Activated naive CD4-positive, alpha-beta T cell treated with anti-CD3 and anti-CD28 coated beads for 36 hours (primary cell): ENCODE results near the gene SEPTIN8. TPM values are rescaled to one million over a fixed set of nuclear protein-coding genes. Genes with fewer than 3 reads are reported as not detected.

ENCODE experiments used
- CTCF ChIA-PET: fragments of 350-600 bp; sonication (Branson Sonifier 250); formaldehyde crosslinking; loops from one replicate; lab custom pipeline; 2021; ENCODE audit warnings: antibody characterized with exemption; lab: Charles Lee
- DNase-seq: peaks from one replicate; pipeline ENCODE4 v3.0.0-alpha.2; 2020
- H3K27ac Mint-ChIP-seq: one replicate; pipeline ENCODE4 v1.8.0; 2021; ENCODE audit warnings: mild to moderate bottlenecking, mixed read lengths
- H3K27me3 Mint-ChIP-seq: one replicate; pipeline ENCODE4 v1.8.0; 2021; ENCODE audit warnings: low read depth, mixed read lengths
- H3K36me3 Mint-ChIP-seq: one replicate; pipeline ENCODE4 v1.8.0; 2021; ENCODE audit warnings: low read depth, mixed read lengths
- H3K4me1 Mint-ChIP-seq: one replicate; pipeline ENCODE4 v1.8.0; 2021; ENCODE audit warnings: low read depth, mixed read lengths
- H3K4me3 Mint-ChIP-seq: one replicate; pipeline ENCODE4 v1.8.0; 2021; ENCODE audit warnings: mild to moderate bottlenecking, moderate library complexity, mixed read lengths
- H3K9me3 Mint-ChIP-seq: one replicate; pipeline ENCODE4 v1.8.0; 2021; ENCODE audit warnings: mixed read lengths
- intact Hi-C: fragments of 100-400 bp; cut with micrococcal nuclease; formaldehyde crosslinking; loops from one replicate; pipeline ENCODE4 v1.15.1; 2023
- total RNA-seq, 2 experiments: library from RNA; stranded (reverse); gene quantifications; one replicate each; pipeline ENCODE4 v1.2.3, GENCODE V29; 2021

SEPTIN8 gene
- total RNA-seq, 2 experiments from 2014 or later, result 24.9 to 29.2 TPM

DNA sequence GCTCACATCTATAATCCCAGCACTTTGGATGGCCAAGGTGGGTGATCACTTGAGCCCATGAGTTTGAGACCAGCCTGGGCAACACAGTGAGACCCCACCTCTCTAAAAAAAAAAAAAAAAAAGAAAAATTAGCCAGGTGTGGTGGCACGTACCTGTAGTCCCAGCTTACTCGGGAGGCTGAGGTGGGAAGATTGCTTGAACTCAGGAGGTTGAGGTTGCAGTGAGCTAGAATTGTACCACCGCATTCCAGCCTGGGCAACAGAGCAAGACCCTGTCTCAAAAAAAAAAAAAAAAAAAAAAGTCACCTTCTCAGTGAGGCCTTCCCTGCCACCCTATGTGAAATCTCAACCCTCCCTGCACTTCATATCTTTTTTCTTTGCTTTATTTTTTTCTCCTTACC lies 14.0 kb upstream of the SEPTIN8 start:
- no peak overlapping the region for H3K4me3 Mint-ChIP-seq
- no peak for DNase-seq
- peaks cover 7% of the 10 kb centered on the region for H3K27me3 Mint-ChIP-seq
- H3K4me1 Mint-ChIP-seq, result no peaks in the 10 kb centered on the region
- intact Hi-C loops, result no loop called here
- no peaks in the 10 kb centered on the region for H3K36me3 Mint-ChIP-seq
- no peak overlapping the region for H3K27ac Mint-ChIP-seq
- CTCF ChIA-PET, result interaction anchor here (0.7 kb wide), 1 partner anchor 27 kb away, joined by 4 read pairs; no protein-coding TSS in a partner anchor
- H3K9me3 Mint-ChIP-seq, result no peaks in the 10 kb centered on the region

DNA sequence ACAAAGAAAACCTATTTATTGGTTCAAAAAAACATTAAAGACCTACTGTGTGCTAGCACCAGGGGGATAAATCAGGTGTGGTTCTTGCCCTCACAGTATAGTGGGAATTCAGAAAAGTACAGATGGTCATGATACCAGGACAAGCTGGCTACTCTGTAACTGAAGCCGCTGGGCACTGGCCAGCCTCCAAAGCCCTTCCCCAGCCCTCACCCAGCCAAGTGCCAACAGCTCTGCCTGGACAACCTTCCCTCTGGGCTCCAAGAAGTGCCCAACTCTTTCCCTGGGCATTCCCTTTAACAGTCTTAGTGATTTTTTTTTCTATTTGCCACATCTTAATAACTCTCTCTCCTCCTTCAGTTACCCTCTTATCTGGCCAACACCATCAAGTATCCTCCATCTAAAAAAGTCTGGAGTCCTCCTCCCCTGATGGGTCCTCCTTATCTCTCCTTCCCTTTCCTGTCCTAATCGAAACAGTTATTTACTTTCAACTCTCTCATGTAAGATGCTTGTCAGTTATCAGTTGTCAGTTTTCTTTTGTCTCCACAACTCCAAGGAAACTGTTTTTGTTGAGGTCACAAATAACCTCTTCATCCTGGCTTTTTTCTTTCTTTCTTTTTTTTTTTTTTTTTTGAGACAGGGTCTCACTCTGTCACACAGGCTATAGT lies 13.3 kb upstream of the SEPTIN8 start:
- H3K4me1 Mint-ChIP-seq, result no peaks in the 10 kb centered on the region
- CTCF ChIA-PET, result interaction anchor here (0.7 kb wide), 1 partner anchor 28 kb away, joined by 4 read pairs; no protein-coding TSS in a partner anchor
- no peaks in the 10 kb centered on the region for H3K9me3 Mint-ChIP-seq
- peaks cover 7% of the 10 kb centered on the region for H3K27me3 Mint-ChIP-seq
- H3K27ac Mint-ChIP-seq, result no peak overlapping the region
- no peak overlapping the region for H3K4me3 Mint-ChIP-seq
- intact Hi-C loops, result no loop called here
- H3K36me3 Mint-ChIP-seq, result no peaks in the 10 kb centered on the region
- DNase-seq, result no peak

DNA sequence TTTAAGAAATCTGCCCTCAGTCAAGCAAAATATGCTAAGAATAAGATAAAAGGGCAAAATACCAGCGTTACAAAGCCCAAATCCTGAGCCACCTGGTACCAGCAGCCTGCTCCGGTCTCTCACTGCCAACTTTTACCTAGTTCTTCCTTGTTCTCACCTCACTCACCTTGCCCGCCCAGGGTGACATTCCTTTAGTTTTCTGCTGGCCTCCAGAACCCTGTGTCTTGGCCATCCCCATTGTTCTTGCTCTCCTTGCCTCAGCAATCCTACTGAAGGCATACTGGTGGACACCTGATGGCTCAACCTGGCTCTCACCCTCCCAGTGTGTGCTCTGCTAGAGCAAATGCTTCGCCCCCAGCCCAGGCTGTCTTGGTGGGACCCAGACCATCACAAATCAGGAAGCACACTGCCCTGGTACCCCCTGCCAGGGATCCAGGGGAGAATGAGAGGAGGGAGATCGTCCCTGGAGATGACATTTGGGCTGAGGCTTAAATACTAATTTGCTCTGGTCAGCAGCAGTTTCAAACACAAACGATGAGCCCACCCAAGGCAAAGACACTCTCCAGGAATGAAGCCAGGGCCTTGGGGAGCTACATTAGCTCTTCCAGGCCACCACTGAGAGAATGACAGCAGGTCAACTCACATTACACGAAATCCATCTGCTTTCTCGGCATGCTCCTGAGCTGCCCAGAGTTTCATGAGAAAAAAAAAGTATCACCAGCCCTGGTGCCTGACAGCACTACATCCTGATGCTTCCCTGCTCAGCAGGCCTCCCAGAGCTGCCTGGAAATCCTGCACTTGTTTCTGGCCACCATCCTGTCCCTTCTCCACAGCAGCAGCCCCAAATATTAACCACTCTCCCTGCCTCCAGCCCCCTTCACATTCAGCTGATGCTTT lies 12.2 kb upstream of the SEPTIN8 start:
- H3K36me3 Mint-ChIP-seq, result no peaks in the 10 kb centered on the region

DNA sequence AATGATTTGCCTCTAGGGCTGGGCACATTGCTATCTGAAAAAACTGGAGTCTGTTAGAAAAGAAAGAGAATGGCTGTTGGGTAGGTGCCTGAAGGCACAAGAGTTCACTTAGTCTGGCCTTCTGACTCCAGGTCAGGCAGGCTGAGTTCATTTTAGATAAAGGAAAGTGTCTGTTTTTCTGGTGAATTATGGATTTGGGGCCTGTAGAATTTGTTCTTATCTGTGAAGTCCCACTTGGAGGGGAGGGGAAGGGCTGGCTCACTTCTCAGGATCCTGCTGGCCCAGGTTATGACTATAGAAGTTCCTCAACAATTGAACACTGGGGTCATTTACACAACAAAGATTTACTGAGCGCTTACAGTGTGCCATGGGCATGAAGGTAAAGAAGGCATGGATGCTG lies 11.5 kb upstream of the SEPTIN8 start:
- H3K4me3 Mint-ChIP-seq, result no peak overlapping the region
- H3K27ac Mint-ChIP-seq, result no peak overlapping the region
- H3K9me3 Mint-ChIP-seq, result no peaks in the 10 kb centered on the region
- no peak for DNase-seq
- intact Hi-C loops, result no loop called here
- CTCF ChIA-PET, result interaction anchor here (0.6 kb wide), 1 partner anchor 1093 kb away, joined by 4 read pairs; no protein-coding TSS in a partner anchor
- H3K36me3 Mint-ChIP-seq, result no peaks in the 10 kb centered on the region
- no peaks in the 10 kb centered on the region for H3K4me1 Mint-ChIP-seq
- H3K27me3 Mint-ChIP-seq, result peaks cover 10% of the 10 kb centered on the region

More for the DNA sequence above, 12.2 kb upstream of the SEPTIN8 start:
- DNase-seq, result no peak
- Mint-ChIP-seq H3K9me3 (no peaks in the 10 kb centered on the region), H3K4me3 (no peak overlapping the region), H3K4me1 (no peaks in the 10 kb centered on the region), H3K27me3 (peaks cover 10% of the 10 kb centered on the region), H3K27ac (no peak overlapping the region)
- intact Hi-C loops, result no loop called here
- CTCF ChIA-PET, result interaction anchor here (0.7 kb wide), 1 partner anchor 36 kb away, joined by 3 read pairs; no protein-coding TSS in a partner anchor

DNA sequence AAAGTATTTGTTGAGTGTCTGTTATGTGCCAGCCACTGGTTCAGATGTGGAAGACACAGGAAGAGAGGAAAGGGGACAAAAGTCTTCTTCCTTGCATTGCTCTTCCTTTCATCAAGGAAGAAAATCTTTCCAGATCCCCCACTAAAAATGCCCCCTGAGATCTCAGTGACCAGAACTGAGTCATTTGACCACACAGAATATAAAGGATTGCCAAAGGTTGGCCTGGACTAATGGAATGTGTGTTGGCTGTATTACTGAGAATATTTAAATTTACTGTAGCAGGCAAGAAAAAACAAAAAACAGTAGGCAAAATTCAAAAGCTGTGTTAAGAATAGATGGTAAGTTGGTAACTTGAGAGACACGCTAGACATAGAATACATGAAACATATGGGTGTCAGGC lies 10.0 kb upstream of the SEPTIN8 start:
- Mint-ChIP-seq H3K27me3 (peaks cover 9% of the 10 kb centered on the region), H3K9me3 (no peaks in the 10 kb centered on the region), H3K4me1 (no peaks in the 10 kb centered on the region), H3K4me3 (no peak overlapping the region), H3K27ac (no peak overlapping the region), H3K36me3 (no peaks in the 10 kb centered on the region)
- intact Hi-C loops, result no loop called here
- DNase-seq, result no peak
- CTCF ChIA-PET, result no interaction called here

DNA sequence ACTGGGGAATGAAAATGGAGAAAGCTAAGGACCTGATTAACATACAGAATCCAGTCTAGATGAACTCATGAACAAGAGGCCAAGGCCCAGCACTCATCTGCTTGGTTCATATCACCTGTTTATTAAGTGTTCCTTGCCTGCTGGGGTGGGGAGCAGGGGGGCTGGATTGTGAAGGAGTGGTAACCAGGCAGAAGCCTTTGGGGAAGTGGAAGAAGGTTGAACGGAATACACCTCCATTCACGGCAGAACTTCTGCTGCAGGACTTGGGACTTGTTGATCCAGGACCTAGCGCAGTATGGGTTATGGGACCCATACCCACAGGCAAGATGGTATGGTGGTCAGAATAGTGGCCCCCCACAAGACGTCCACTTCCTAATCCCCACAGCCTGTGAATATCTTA lies 8.8 kb upstream of the SEPTIN8 start:
- CTCF ChIA-PET, result no interaction called here
- Mint-ChIP-seq H3K4me1 (peaks cover 2% of the 10 kb centered on the region), H3K9me3 (no peaks in the 10 kb centered on the region), H3K36me3 (no peaks in the 10 kb centered on the region), H3K27ac (no peak overlapping the region), H3K27me3 (peaks cover 13% of the 10 kb centered on the region), H3K4me3 (no peak overlapping the region)
- DNase-seq, result no peak
- intact Hi-C loops, result no loop called here

DNA sequence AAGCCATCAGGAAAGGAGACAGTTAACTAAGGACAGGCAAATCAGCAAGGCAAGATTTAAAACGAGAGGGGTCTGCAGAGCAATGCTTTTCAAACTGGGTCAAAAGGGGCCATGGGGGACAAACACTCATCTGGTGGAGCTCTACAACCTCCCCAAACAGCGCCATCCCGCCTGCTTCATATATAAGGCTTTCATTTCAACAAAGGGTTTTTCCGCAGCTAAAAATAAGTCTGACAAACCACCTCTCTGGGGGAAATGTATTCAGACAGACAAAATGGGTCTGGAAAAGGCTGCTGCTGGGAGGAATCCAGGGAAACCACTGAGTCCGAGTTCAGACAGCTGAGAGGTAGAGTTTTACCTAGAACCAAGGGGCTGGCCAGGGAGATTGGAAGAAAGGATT lies 8.3 kb upstream of the SEPTIN8 start:
- Mint-ChIP-seq H3K27me3 (peaks cover 14% of the 10 kb centered on the region), H3K4me3 (no peak overlapping the region), H3K27ac (no peak overlapping the region), H3K4me1 (peaks cover 3% of the 10 kb centered on the region), H3K9me3 (no peaks in the 10 kb centered on the region), H3K36me3 (no peaks in the 10 kb centered on the region)
- CTCF ChIA-PET, result no interaction called here
- DNase-seq, result no peak
- intact Hi-C loops, result no loop called here

DNA sequence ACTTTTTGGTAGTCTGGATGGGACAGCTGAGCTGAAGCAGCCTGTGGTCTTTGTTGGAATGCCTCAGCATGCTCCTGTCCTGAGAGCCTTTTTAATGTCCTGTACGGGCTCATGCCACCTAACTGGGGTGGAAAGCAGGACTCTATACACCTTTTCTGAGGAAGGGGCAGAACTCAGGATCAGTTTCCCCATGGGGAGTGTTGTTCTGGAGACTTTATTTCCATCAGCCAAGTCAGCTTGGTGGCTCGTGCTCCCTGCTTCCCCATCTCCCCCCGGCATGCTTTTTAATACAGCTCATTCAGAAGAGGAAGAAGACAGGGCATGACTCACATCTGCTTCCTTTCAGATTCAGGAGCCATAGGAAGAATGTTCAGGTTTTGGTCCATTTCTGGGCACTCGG lies 5.1 kb upstream of the SEPTIN8 start:
- peaks cover 30% of the 10 kb centered on the region for H3K27me3 Mint-ChIP-seq
- H3K27ac Mint-ChIP-seq, result no peak overlapping the region
- no peak overlapping the region for H3K4me3 Mint-ChIP-seq
- CTCF ChIA-PET, result interaction anchor here (0.5 to 0.9 kb wide), 3 partner anchors 12 to 47 kb away, joined by 3 read pairs; no protein-coding TSS in a partner anchor
- no peak for DNase-seq
- H3K9me3 Mint-ChIP-seq, result no peaks in the 10 kb centered on the region
- intact Hi-C loops, result no loop called here
- H3K4me1 Mint-ChIP-seq, result peaks cover 6% of the 10 kb centered on the region
- H3K36me3 Mint-ChIP-seq, result no peaks in the 10 kb centered on the region

DNA sequence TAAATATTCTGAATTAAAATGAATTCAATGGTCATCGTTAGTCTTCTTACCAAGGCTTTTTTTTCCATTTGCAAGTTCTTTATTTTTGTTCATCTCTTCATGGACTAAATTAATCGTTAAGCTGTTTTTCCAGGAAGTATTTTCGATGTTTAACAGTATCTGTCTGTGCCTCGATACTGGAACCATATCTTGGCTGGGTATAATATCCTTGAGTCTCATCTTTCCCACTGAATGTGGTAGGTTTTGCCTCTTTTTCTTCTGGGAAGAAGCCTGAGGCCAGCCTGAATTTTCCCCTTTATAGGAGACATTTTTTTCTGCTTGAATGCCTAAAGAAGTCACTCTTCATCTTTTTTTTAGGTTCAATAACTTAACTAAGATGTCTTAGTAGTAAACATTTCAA lies 4.0 kb upstream of the SEPTIN8 start:
- H3K27ac Mint-ChIP-seq, result no peak overlapping the region
- peaks cover 9% of the 10 kb centered on the region for H3K4me1 Mint-ChIP-seq
- H3K4me3 Mint-ChIP-seq, result no peak overlapping the region
- intact Hi-C loops, result no loop called here
- H3K27me3 Mint-ChIP-seq, result peaks cover 31% of the 10 kb centered on the region
- no peaks in the 10 kb centered on the region for H3K9me3 Mint-ChIP-seq
- no peaks in the 10 kb centered on the region for H3K36me3 Mint-ChIP-seq
- DNase-seq, result no peak
- CTCF ChIA-PET, result no interaction called here

DNA sequence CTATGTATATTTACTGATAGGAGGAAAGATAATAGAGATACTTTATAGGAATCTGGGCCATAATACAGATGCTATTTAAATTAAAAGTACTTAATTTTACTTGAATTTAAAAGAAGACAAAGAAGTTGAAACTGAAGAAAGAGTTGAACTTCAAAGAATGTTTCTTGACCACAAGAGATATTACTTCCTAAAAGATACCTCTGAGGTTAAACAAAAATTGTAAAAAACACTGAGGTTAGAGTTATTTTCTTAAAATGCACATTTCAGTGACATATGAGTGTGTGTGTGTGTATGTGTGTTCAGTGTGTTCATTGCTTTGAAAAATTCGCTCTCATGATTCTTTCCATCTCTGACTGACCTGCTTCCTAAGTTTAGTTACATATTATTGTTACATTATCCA lies 3.5 kb upstream of the SEPTIN8 start:
- peaks cover 10% of the 10 kb centered on the region for H3K4me1 Mint-ChIP-seq
- CTCF ChIA-PET, result no interaction called here
- intact Hi-C loops, result no loop called here
- H3K27ac Mint-ChIP-seq, result no peak overlapping the region
- H3K36me3 Mint-ChIP-seq, result no peaks in the 10 kb centered on the region
- no peaks in the 10 kb centered on the region for H3K9me3 Mint-ChIP-seq
- H3K4me3 Mint-ChIP-seq, result no peak overlapping the region
- peaks cover 32% of the 10 kb centered on the region for H3K27me3 Mint-ChIP-seq
- no peak for DNase-seq

DNA sequence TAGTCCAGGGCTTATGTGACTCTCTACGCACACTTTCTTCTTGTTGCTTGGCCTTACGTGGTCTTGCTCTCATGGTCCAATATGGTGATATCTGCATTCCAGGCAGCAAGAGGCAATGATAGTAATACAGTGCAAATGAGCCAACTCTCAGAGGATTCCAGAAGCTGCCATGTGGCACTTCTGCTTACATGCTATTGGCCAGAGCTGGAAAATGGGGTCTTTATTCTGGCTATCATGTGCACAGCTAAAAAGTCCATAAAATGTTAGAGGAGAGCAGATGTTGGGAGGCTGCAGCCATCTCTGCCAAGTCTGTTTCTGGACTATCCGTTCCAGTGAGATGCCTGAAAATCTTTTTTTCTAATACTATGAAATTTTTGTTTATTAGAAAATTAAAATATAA lies 2.9 kb upstream of the SEPTIN8 start:
- Mint-ChIP-seq H3K4me3 (no peak overlapping the region), H3K4me1 (peaks cover 10% of the 10 kb centered on the region), H3K9me3 (no peaks in the 10 kb centered on the region), H3K36me3 (no peaks in the 10 kb centered on the region), H3K27me3 (peaks cover 29% of the 10 kb centered on the region), H3K27ac (no peak overlapping the region)
- intact Hi-C loops, result no loop called here
- CTCF ChIA-PET, result interaction anchor here (1.4 kb wide), 1 partner anchor 274 kb away, joined by 3 read pairs; no protein-coding TSS in a partner anchor
- no peak for DNase-seq

DNA sequence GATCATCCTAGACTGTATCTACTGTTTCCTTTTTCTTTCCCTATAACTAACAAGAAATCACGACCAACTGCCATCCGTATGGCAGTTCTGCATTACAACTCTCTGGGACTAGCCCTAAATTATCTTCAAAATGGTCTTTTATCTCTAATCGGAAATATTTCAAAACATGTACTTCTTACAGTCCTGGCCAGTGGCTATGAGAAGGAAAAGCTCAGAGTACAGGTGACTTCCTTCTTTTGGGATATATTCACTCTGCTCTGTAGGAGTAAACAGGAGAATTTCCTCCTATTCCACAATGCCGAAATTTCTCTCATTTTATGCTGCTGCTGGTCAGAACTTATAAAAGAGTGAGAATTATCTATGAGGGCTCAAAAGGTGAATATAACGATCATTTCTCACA lies 1.8 kb upstream of the SEPTIN8 start:
- peaks cover 29% of the 10 kb centered on the region for H3K27me3 Mint-ChIP-seq
- intact Hi-C loops, result no loop called here
- no peaks in the 10 kb centered on the region for H3K9me3 Mint-ChIP-seq
- peaks cover 10% of the 10 kb centered on the region for H3K4me1 Mint-ChIP-seq
- DNase-seq, result no peak
- CTCF ChIA-PET, result interaction anchor here (1.1 to 1.4 kb wide), 2 partner anchors 32 to 273 kb away, joined by 3 read pairs; partner anchors contain the start of gene CCNI2
- H3K36me3 Mint-ChIP-seq, result no peaks in the 10 kb centered on the region
- H3K27ac Mint-ChIP-seq, result no peak overlapping the region
- H3K4me3 Mint-ChIP-seq, result no peak overlapping the region
